HCT116 (cell line): Measurements from ENCODE around the gene ROR2. TPM values are rescaled to one million over a fixed set of nuclear protein-coding genes. Genes with fewer than 3 reads are reported as not detected.

ENCODE experiments used
- ATAC-seq: fragments of 200-7000 bp; cut with Tn5 transposase; 2 replicates; pipeline ENCODE4 v1.9.1; 2020; ENCODE audit warnings: mild to moderate bottlenecking, moderate library complexity
- BruUV-seq: library from RNA; stranded (reverse); fragments of 400-500 nt; replicated peaks from 2 replicates; lab custom pipeline; 2021; lab: Mats Ljungman, UMichigan
- CTCF ChIA-PET: fragments of 300-600 bp; sonication (Branson Sonifier 250); formaldehyde crosslinking; loops from one replicate; lab custom pipeline; 2021; ENCODE audit warnings: antibody characterized with exemption; lab: Charles Lee
- POLR2A ChIA-PET: fragments of 300-600, 350-600 bp; sonication (Branson Sonifier 250); formaldehyde crosslinking; loops from one replicate; lab custom pipeline; 2021; ENCODE audit warnings: antibody characterized with exemption; lab: Charles Lee
- RAD21 ChIA-PET, 2 experiments: fragments of 300-600 bp; sonication (Branson Sonifier 250); formaldehyde crosslinking; loops; one replicate each; lab custom pipeline; 2023; ENCODE audit warnings: low total read pairs in 2 of 2; ENCODE audit not compliant: uncharacterized antibody in 2 of 2, unreplicated experiment in 2 of 2, low non-redundant PET in 1 of 2; lab: Charles Lee
- DNase-seq: peaks from one replicate; pipeline ENCODE4 v3.0.0-alpha.2; 2010; ENCODE audit warnings: low read depth, low spot score
- H2AFZ ChIP-seq: fragments of 200-600 bp; shearing (Covaris generic), sonication (generic); 2 replicates; pipeline ENCODE4 v1.6.1; 2017; ENCODE audit warnings: low read depth, mixed run types, mixed read lengths, antibody characterized with exemption, low read length; ENCODE audit not compliant: poor library complexity, severe bottlenecking
- H3K27ac ChIP-seq: 2 replicates; pipeline ENCODE4 v1.5.1; 2012; ENCODE audit warnings: low read depth, low read length
- H3K27me3 ChIP-seq: fragments of 200-600 bp; sonication (generic); 2 replicates; pipeline ENCODE4 v1.6.1; 2016; ENCODE audit warnings: mixed run types, low read length, mixed read lengths; ENCODE audit not compliant: insufficient read depth
- H3K36me3 ChIP-seq, 2 experiments: fragments of 200-500 bp in 1 of 2; fragments of 200-600 bp in 1 of 2; sonication (Bioruptor generic) in 1 of 2; sonication (generic) in 1 of 2; 2 replicates each; pipeline versions ENCODE4 v1.5.1 to v1.6.1; 2014 to 2016; ENCODE audit warnings: low read length in 2 of 2, inconsistent platforms in 1 of 2, mixed read lengths in 1 of 2, mixed run types in 1 of 2; ENCODE audit not compliant: insufficient read depth in 2 of 2, control insufficient read depth in 1 of 2
- H3K4me1 ChIP-seq, 2 experiments: fragments of 200-600 bp in 1 of 2; sonication (generic) in 1 of 2; 2 replicates each; pipeline versions ENCODE4 v1.5.1 to v1.6.1; 2012 to 2017; ENCODE audit warnings: low read length in 2 of 2, inconsistent platforms in 1 of 2, mild to moderate bottlenecking in 1 of 2, mixed read lengths in 1 of 2, mixed run types in 1 of 2, moderate library complexity in 1 of 2; ENCODE audit not compliant: insufficient read depth in 2 of 2, control insufficient read depth in 1 of 2
- H3K4me2 ChIP-seq: fragments of 200-600 bp; sonication (generic); 2 replicates; pipeline ENCODE4 v1.6.1; 2017; ENCODE audit warnings: mixed run types, low read length, mixed read lengths
- H3K4me3 ChIP-seq, 2 experiments: fragments of 200-600 bp in 1 of 2; sonication (generic) in 1 of 2; replicated peaks in 1 of 2; 2 replicates each; pipeline ENCODE4 v1.5.1; 2011 to 2016; ENCODE audit warnings: low read length in 2 of 2, control low read depth in 1 of 2, low read depth in 1 of 2, mild to moderate bottlenecking in 1 of 2, mixed read lengths in 1 of 2, mixed run types in 1 of 2
- H3K79me2 ChIP-seq: fragments of 200-600 bp; sonication (generic); 2 replicates; pipeline ENCODE4 v1.6.1; 2017; ENCODE audit warnings: mild to moderate bottlenecking, mixed run types, low read length, moderate library complexity, mixed read lengths; ENCODE audit not compliant: insufficient read depth
- H3K9ac ChIP-seq: fragments of 200-600 bp; sonication (generic); 2 replicates; pipeline ENCODE4 v1.6.1; 2016; ENCODE audit warnings: low read length, mixed read lengths
- H3K9me2 ChIP-seq: fragments of 200-600 bp; sonication (generic), shearing (Covaris generic); 2 replicates; pipeline ENCODE4 v1.6.1; 2017; ENCODE audit warnings: mixed run types, mild to moderate bottlenecking, moderate library complexity; ENCODE audit not compliant: insufficient read depth
- H3K9me3 ChIP-seq, 2 experiments: fragments of 200-500 bp in 1 of 2; fragments of 200-600 bp in 1 of 2; sonication (Bioruptor generic) in 1 of 2; sonication (generic) in 1 of 2; 2 replicates each; pipeline ENCODE4 v1.6.1; 2014 to 2017; ENCODE audit warnings: low read length in 2 of 2, mixed read lengths in 2 of 2, inconsistent platforms in 1 of 2, low read depth in 1 of 2, mild to moderate bottlenecking in 1 of 2, mixed run types in 1 of 2, moderate library complexity in 1 of 2; ENCODE audit not compliant: control insufficient read depth in 1 of 2, insufficient read depth in 1 of 2
- H4K20me1 ChIP-seq: fragments of 200-600 bp; sonication (generic), shearing (Covaris generic); 2 replicates; pipeline ENCODE4 v1.6.1; 2017; ENCODE audit warnings: mixed run types, mild to moderate bottlenecking, moderate library complexity; ENCODE audit not compliant: insufficient read depth
- ATF3 ChIP-seq: IDR thresholded peaks from 2 replicates; pipeline ENCODE4 v1.6.1; 2012
- CBX3 ChIP-seq: IDR thresholded peaks from 2 replicates; pipeline ENCODE4 v1.6.1; 2012; ENCODE audit warnings: low read depth
- CEBPB ChIP-seq: IDR thresholded peaks from 2 replicates; pipeline ENCODE4 v1.6.1; 2012; ENCODE audit warnings: low read depth
- CTCF ChIP-seq, 3 experiments: fragments of 200-600 bp in 1 of 3; sonication (generic) in 1 of 3; IDR thresholded peaks in 2 of 3; conservative IDR thresholded peaks in 1 of 3; 2 replicates each; pipeline ENCODE4 v1.5.1; 2012 to 2017; ENCODE audit warnings: low read depth in 2 of 3, low read length in 2 of 3, antibody characterized with exemption in 1 of 3, borderline replicate concordance in 1 of 3, control low read depth in 1 of 3, mild to moderate bottlenecking in 1 of 3, mixed read lengths in 1 of 3, mixed run types in 1 of 3, moderate library complexity in 1 of 3; ENCODE audit not compliant: insufficient read depth in 1 of 3
- ELF1 ChIP-seq: IDR thresholded peaks from 2 replicates; pipeline ENCODE4 v1.6.1; 2012; ENCODE audit warnings: low read depth, borderline replicate concordance
- EZH2 ChIP-seq: fragments of 200-600 bp; sonication (generic); IDR thresholded peaks from 2 replicates; pipeline ENCODE4 v1.6.1; 2017; ENCODE audit warnings: antibody characterized with exemption, mixed run types
- EZH2phosphoT487 ChIP-seq: fragments of 200-600 bp; IDR thresholded peaks from 2 replicates; pipeline ENCODE4 v1.6.1; 2018; ENCODE audit warnings: antibody characterized with exemption, borderline replicate concordance
- FOSL1 ChIP-seq: IDR thresholded peaks from 2 replicates; pipeline ENCODE4 v1.6.1; 2012; ENCODE audit warnings: low read depth
- JUND ChIP-seq: IDR thresholded peaks from 2 replicates; pipeline ENCODE4 v1.6.1; 2012
- MAX ChIP-seq: IDR thresholded peaks from 2 replicates; pipeline ENCODE4 v1.6.1; 2012
- POLR2A ChIP-seq: IDR thresholded peaks from 2 replicates; pipeline ENCODE4 v1.7.0; 2011; ENCODE audit warnings: borderline replicate concordance; ENCODE audit not compliant: insufficient read depth, insufficient read length; ENCODE audit errors: extremely low read depth
- POLR2AphosphoS5 ChIP-seq: IDR thresholded peaks from 2 replicates; pipeline ENCODE4 v1.6.1; 2011; ENCODE audit warnings: mild to moderate bottlenecking, low read depth, low read length, moderate library complexity
- RAD21 ChIP-seq: IDR thresholded peaks from 2 replicates; pipeline ENCODE4 v1.6.1; 2012; ENCODE audit warnings: low read depth, mild to moderate bottlenecking
- SP1 ChIP-seq: IDR thresholded peaks from 2 replicates; pipeline ENCODE4 v1.6.1; 2012; ENCODE audit warnings: low read depth
- TCF7L2 ChIP-seq: IDR thresholded peaks from 2 replicates; pipeline ENCODE4 v1.7.0; 2011; ENCODE audit warnings: borderline replicate concordance, inconsistent platforms; ENCODE audit not compliant: insufficient read depth, insufficient read length; ENCODE audit errors: extremely low read depth
- YY1 ChIP-seq: IDR thresholded peaks from 2 replicates; pipeline ENCODE4 v1.6.1; 2011; ENCODE audit warnings: low read length, low read depth, moderate library complexity, mild to moderate bottlenecking; ENCODE audit not compliant: insufficient replicate concordance; ENCODE audit errors: extremely low read depth
- ZFX ChIP-seq: fragments of 450-650 bp; IDR thresholded peaks from 2 replicates; pipeline ENCODE4 v1.6.1; 2017
- ZNF274 ChIP-seq: fragments of 200-500 bp; sonication (Bioruptor generic); IDR thresholded peaks from 2 replicates; pipeline ENCODE4 v1.6.1; 2014; ENCODE audit warnings: mild to moderate bottlenecking, low read depth, low read length, inconsistent platforms
- intact Hi-C: fragments of 100-400 bp; cut with micrococcal nuclease; formaldehyde crosslinking; loops from 2 replicates; pipeline ENCODE4 v1.10.0; 2022
- total RNA-seq: library from RNA; stranded (reverse); gene quantifications from one replicate; pipeline ENCODE4 v1.2.1, GENCODE V29; 2021; ENCODE audit not compliant: unreplicated experiment

The ROR2 gene
- total RNA-seq, 1 experiment from 2014 or later, result 15.7 TPM

- no TSS peak for BruUV-seq
- no peak for ATAC-seq
Observed at GRCh38 chr9:91816356-91816755, 133.7 kb downstream of the ROR2 start.

GRCh38 chr9:91815896-91816295 is 134.1 kb downstream of the ROR2 start:
- no peak overlapping the region for H2AFZ ChIP-seq
- no peaks in the 10 kb centered on the region for H3K9me3 ChIP-seq
- no peak overlapping the region for H3K9ac ChIP-seq
- no peak overlapping the region for H3K4me3 ChIP-seq
- intact Hi-C loops, result no loop called here
- no peaks in the 10 kb centered on the region for H3K4me1 ChIP-seq
- H3K27me3 ChIP-seq, result no peaks in the 10 kb centered on the region
- ChIA-PET CTCF (no interaction called here), POLR2A (no interaction called here), RAD21 (no interaction called here)
- no peaks in the 10 kb centered on the region for H3K9me2 ChIP-seq
- no peaks in the 10 kb centered on the region for H4K20me1 ChIP-seq
- ATAC-seq, result no peak
- H3K79me2 ChIP-seq, result peaks cover 5% of the 10 kb centered on the region; the same call in 1 of the 2 replicates
- H3K27ac ChIP-seq, result no peak overlapping the region
- BruUV-seq, result no TSS peak
- no peak for DNase-seq
- no peaks in the 10 kb centered on the region for H3K36me3 ChIP-seq
- TF ChIP-seq JUND (no peak), SP1 (no peak), ATF3 (no peak), ZFX (no peak), ELF1 (no peak), RAD21 (no peak), YY1 (no peak), CTCF (IDR thresholded peaks at IDR 0.05 in 2 of 3, conservative IDR thresholded peaks at IDR 0.05 in 1 of 3; ENCODE audit: borderline replicate concordance in 1 of 3, insufficient read depth in 1 of 3, low read depth in 2 of 3, low read length in 2 of 3) (no peak), CBX3 (no peak), MAX (no peak), ZNF274 (no peak), EZH2 (no peak)
- H3K4me2 ChIP-seq, result no peak overlapping the region

More at GRCh38 chr9:91816356-91816755, 133.7 kb downstream of the ROR2 start:
- Histone ChIP-seq H3K9me2 (no peaks in the 10 kb centered on the region), H4K20me1 (no peaks in the 10 kb centered on the region), H3K9me3 (no peaks in the 10 kb centered on the region), H3K27ac (no peak overlapping the region), H3K4me2 (no peak overlapping the region), H3K9ac (no peak overlapping the region), H3K79me2 (peaks cover 5% of the 10 kb centered on the region; the same call in 1 of the 2 replicates), H3K4me1 (no peaks in the 10 kb centered on the region), H3K36me3 (no peaks in the 10 kb centered on the region), H3K27me3 (no peaks in the 10 kb centered on the region), H2AFZ (no peak overlapping the region), H3K4me3 (no peak overlapping the region)
- ChIA-PET RAD21 (no interaction called here), CTCF (no interaction called here), POLR2A (no interaction called here)
- no peak for DNase-seq
- no peak for TF ChIP-seq EZH2phosphoT487
- no peak for TF ChIP-seq RAD21
- TF ChIP-seq YY1, result no peak
- TF ChIP-seq ELF1, result no peak
- TF ChIP-seq SP1, result no peak
- TF ChIP-seq MAX, result no peak
- TF ChIP-seq POLR2AphosphoS5, result no peak
- TF ChIP-seq ZNF274, result no peak
- no peak for TF ChIP-seq POLR2A
- no peak for TF ChIP-seq CEBPB
- no peak for TF ChIP-seq CBX3
- no peak for TF ChIP-seq TCF7L2
- TF ChIP-seq EZH2, result no peak
- no peak for TF ChIP-seq ZFX
- no peak for TF ChIP-seq FOSL1
- intact Hi-C loops, result no loop called here
